Embryonic facial prominence (tissue), 1 donor: Measurements from ENCODE around the gene ING5.
"Not testable (repeated sequence)": the region's sequence is repeated elsewhere in the genome, so short reads cannot be mapped to it uniquely, and the experiment has no call there.

Source experiments
- DNase-seq: peaks from one replicate; pipeline ENCODE4 v3.0.0-alpha.2; 2016; ENCODE audit errors: extremely low spot score

The ING5 gene

GRCh38 chr2:241701399-241702154 is at the start of gene ING5:
Gene ING5, plus strand, starts transcription at chr2:241702039. Its CDS starts 27 bp downstream, at chr2:241702066.
- DNase-seq, result peak; percentile 81

- no peak for DNase-seq
Observed at GRCh38 chr2:241652142-241652541, 49.7 kb upstream of the ING5 start.

GRCh38 chr2:241652722-241653121 is 49.1 kb upstream of the ING5 start:
- no peak for DNase-seq

- no peak for DNase-seq
Observed at GRCh38 chr2:241653210-241653750, 48.6 kb upstream of the ING5 start.

GRCh38 chr2:241654551-241654950 is 47.3 kb upstream of the ING5 start:
- DNase-seq, result no peak

- no peak for DNase-seq
Observed at GRCh38 chr2:241655516-241656189, 46.2 kb upstream of the ING5 start.

GRCh38 chr2:241656190-241656741 is 45.6 kb upstream of the ING5 start:
- no peak for DNase-seq

GRCh38 chr2:241657786-241658254 is 44.0 kb upstream of the ING5 start:
- no peak for DNase-seq

- no peak for DNase-seq
Observed at GRCh38 chr2:241658296-241658695, 43.5 kb upstream of the ING5 start.

- peak; percentile 34 for DNase-seq
Observed at GRCh38 chr2:241659150-241659739, 42.6 kb upstream of the ING5 start.

- no peak for DNase-seq
Observed at GRCh38 chr2:241660593-241661213, 41.1 kb upstream of the ING5 start.

- DNase-seq, result not testable (repeated sequence)
Observed at GRCh38 chr2:241662731-241663130, 39.1 kb upstream of the ING5 start.

GRCh38 chr2:241665731-241666440 is 36.0 kb upstream of the ING5 start:
- DNase-seq, result no peak

GRCh38 chr2:241666627-241667400 is 35.0 kb upstream of the ING5 start:
- no peak for DNase-seq

- DNase-seq, result no peak
Observed at GRCh38 chr2:241668354-241668753, 33.5 kb upstream of the ING5 start.

GRCh38 chr2:241668839-241669238 is 33.0 kb upstream of the ING5 start:
- DNase-seq, result no peak

- no peak for DNase-seq
Observed at GRCh38 chr2:241670333-241671110, 31.3 kb upstream of the ING5 start.

- no peak for DNase-seq
Observed at GRCh38 chr2:241671457-241672240, 30.2 kb upstream of the ING5 start.
